ENCODE results near the gene CRYBB3. TPM values are rescaled to one million over a fixed set of nuclear protein-coding genes. Genes with fewer than 3 reads are reported as not detected.

CRYBB3 gene
- total and polyA plus RNA-seq, 2 donors (not counting 3 experiments of a cell fraction or from before 2014, with no cell fraction given): 0.59 to 1.2 TPM

DNA sequence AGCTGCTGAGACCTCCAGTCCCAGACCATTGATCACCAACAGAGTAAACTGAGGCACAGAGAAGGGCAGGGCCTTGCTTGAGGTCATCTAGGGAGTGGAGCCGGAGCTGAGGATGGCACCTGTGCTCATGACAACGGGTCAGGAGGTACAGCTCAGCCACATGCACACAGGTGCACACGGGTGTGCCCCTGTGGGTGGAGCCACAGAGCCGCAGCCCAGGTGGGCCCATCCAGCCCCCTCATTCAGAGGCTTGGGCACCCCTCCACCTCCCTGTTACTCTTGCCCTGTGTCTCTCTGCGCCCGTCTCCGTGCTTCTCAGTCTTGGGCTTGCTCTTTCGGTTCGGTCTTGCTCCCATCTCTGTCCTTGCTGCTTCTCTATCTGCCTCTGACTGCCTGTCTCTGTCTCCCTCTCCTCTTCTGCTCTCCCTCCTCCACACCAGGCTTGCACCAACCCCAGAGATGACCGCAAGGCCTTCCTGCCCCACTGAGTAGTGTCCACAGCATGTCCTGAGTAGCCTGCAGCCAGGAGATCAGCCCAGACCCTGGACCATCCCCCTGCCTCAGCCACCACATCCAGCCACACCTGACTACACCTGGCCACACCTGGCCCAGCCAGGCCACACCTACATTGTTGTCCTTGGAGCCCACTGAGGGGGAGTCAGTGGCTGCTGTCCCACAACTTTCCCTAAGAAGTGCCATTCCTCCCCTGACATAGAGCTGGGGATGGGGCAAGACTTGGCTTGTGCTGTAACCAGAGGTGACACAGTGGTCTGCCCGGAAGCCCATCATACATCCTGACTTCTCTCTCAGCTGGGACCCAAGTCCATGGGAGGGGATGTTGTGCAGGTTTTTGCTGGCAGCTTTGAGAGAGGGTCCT, 39.3 kb upstream of the CRYBB3 start:
- CTCF ChIA-PET: no interaction called here
- H3K4me2 ChIP-seq (ENCODE audit: insufficient read depth, low read length): no peak overlapping the region
- H3K4me3 ChIP-seq (replicated peaks in 1 of 3; ENCODE audit: insufficient read depth in 1 of 3, low read depth in 1 of 3, low read length in 3 of 3): no peak overlapping the region
- H3K36me3 ChIP-seq (ENCODE audit: control insufficient read depth in 2 of 2, extremely low read depth in 1 of 2, insufficient read depth in 2 of 2, low read length in 2 of 2): peaks cover 0 to 4% of the 10 kb centered on the region in 2 experiments
- H3K27ac ChIP-seq (ENCODE audit: insufficient read depth, low read depth, low read length): no peak overlapping the region
- no TSS peak for BruUV-seq (replicated peaks)
- no peaks in the 10 kb centered on the region for H3K27me3 ChIP-seq (ENCODE audit: control insufficient read depth in 2 of 2, insufficient read depth in 2 of 2, low read length in 2 of 2)
- H3K9ac ChIP-seq (replicated peaks; ENCODE audit: extremely low read depth, insufficient read depth, low read length): no peak overlapping the region
- TF ChIP-seq FOS (IDR thresholded peaks at IDR 0.05; ENCODE audit: borderline replicate concordance, insufficient read depth, low read length): no peak
- TF ChIP-seq, protein P1, sequence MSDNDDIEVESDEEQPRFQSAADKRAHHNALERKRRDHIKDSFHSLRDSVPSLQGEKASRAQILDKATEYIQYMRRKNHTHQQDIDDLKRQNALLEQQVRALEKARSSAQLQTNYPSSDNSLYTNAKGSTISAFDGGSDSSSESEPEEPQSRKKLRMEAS (IDR thresholded peaks at IDR 0.05; ENCODE audit: insufficient read depth, insufficient read length): no peak
- TF ChIP-seq, protein P2, sequence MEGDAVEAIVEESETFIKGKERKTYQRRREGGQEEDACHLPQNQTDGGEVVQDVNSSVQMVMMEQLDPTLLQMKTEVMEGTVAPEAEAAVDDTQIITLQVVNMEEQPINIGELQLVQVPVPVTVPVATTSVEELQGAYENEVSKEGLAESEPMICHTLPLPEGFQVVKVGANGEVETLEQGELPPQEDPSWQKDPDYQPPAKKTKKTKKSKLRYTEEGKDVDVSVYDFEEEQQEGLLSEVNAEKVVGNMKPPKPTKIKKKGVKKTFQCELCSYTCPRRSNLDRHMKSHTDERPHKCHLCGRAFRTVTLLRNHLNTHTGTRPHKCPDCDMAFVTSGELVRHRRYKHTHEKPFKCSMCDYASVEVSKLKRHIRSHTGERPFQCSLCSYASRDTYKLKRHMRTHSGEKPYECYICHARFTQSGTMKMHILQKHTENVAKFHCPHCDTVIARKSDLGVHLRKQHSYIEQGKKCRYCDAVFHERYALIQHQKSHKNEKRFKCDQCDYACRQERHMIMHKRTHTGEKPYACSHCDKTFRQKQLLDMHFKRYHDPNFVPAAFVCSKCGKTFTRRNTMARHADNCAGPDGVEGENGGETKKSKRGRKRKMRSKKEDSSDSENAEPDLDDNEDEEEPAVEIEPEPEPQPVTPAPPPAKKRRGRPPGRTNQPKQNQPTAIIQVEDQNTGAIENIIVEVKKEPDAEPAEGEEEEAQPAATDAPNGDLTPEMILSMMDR (IDR thresholded peaks at IDR 0.05; ENCODE audit: extremely low read depth in 1 of 2, insufficient read depth in 1 of 2, low read depth in 1 of 2, low read length in 2 of 2): no peak
- TF ChIP-seq EZH2 (IDR thresholded peaks at IDR 0.05; ENCODE audit: borderline replicate concordance, low read depth, low read length, severe bottlenecking): no peak
- TF ChIP-seq JUN (IDR thresholded peaks at IDR 0.05; ENCODE audit: borderline replicate concordance, insufficient read depth, insufficient read length, low read depth): no peak
- TF ChIP-seq POLR2AphosphoS5 (IDR thresholded peaks at IDR 0.05; ENCODE audit: insufficient read depth, low read depth, low read length): no peak
- no peaks in the 10 kb centered on the region for H3K4me1 ChIP-seq (ENCODE audit: control insufficient read depth, extremely low read depth, insufficient read depth, low read length)
- no peaks in the 10 kb centered on the region for H3K9me1 ChIP-seq (replicated peaks; ENCODE audit: control insufficient read depth, extremely low read depth, insufficient read depth, low read length)
- DNase-seq (ENCODE audit: low read depth, low spot score): no peak
- POLR2A ChIA-PET: no interaction called here
- H2AFZ ChIP-seq (ENCODE audit: low read depth, low read length): no peak overlapping the region
- no peaks in the 10 kb centered on the region for H4K20me1 ChIP-seq (replicated peaks; ENCODE audit: control insufficient read depth, extremely low read depth, insufficient read depth, low read length)
- intact Hi-C loops (cut with micrococcal nuclease) (no loop called here), dilution Hi-C loops (cut with MboI; ENCODE audit: extremely low pct_ligation_motif_present, low sequenced_read_pairs) (no loop called here)
- no peaks in the 10 kb centered on the region for H3K9me3 ChIP-seq (replicated peaks; ENCODE audit: control insufficient read depth, insufficient read depth, low read length)
- no peak for FAIRE-seq
- no peaks in the 10 kb centered on the region for H3K79me2 ChIP-seq (ENCODE audit: control insufficient read depth, insufficient read depth, low read length)

All from endothelial cell of umbilical vein (primary cell).